Esophagus muscularis mucosa (tissue), 3 donors: ENCODE results near the gene WWC1.

ENCODE experiments used
- CTCF ChIP-seq, 3 experiments: fragments of 200-600 bp in 2 of 3; fragments of 450-650 bp in 1 of 3; sonication (generic) in 2 of 3; IDR thresholded peaks; one replicate each; pipeline ENCODE4 v1.5.1; 2017 to 2019; ENCODE audit warnings: antibody characterized with exemption in 3 of 3, mild to moderate bottlenecking in 2 of 3, moderate library complexity in 1 of 3
- POLR2A ChIP-seq: fragments of 450-650 bp; IDR thresholded peaks from one replicate; pipeline ENCODE4 v1.6.1; 2017; ENCODE audit warnings: antibody characterized with exemption, moderate library complexity, mild to moderate bottlenecking, low read depth

GRCh38 chr5:168472329-168472728 lies 180.9 kb downstream of the WWC1 start:
- TF ChIP-seq POLR2A: no peak
- TF ChIP-seq CTCF (IDR thresholded peaks at IDR 0.05): no peak
